ENCODE data around the gene C19orf38. TPM values are rescaled to one million over a fixed set of nuclear protein-coding genes. Genes with fewer than 3 reads are reported as not detected.

The C19orf38 gene
- total RNA-seq, 2 donors from 2014 or later: 0.91 to 6.4 TPM

GRCh38 chr19:10819124-10820060, 28.8 kb upstream of the C19orf38 start:
- Histone ChIP-seq H3K27me3 (replicated peaks; ENCODE audit: insufficient read depth) (no peaks in the 10 kb centered on the region), H3K4me3 (no peak overlapping the region), H3K36me3 (peaks cover 4 to 16% of the 10 kb centered on the region in 2 donors), H3K27ac (no peak overlapping the region), H3K9me3 (no peaks in the 10 kb centered on the region), H3K4me1 (replicated peaks) (no peaks in the 10 kb centered on the region)
- no peak for DNase-seq (ENCODE audit: low spot score)
- TF ChIP-seq POLR2AphosphoS5 (IDR thresholded peaks at IDR 0.05): no peak
- TF ChIP-seq POLR2A (IDR thresholded peaks at IDR 0.05): no peak
- no peak for TF ChIP-seq CTCF (IDR thresholded peaks at IDR 0.05)
- 94% methylated on average over 27 of the region's 27 CpGs for WGBS
- intact Hi-C loops (cut with DNase I): no loop called here

GRCh38 chr19:10820173-10820572, 28.0 kb upstream of the C19orf38 start:
- intact Hi-C loops (cut with DNase I): no loop called here
- Histone ChIP-seq H3K36me3 (peaks cover 4 to 16% of the 10 kb centered on the region in 2 donors), H3K4me3 (no peak overlapping the region), H3K4me1 (replicated peaks) (no peaks in the 10 kb centered on the region), H3K9me3 (no peaks in the 10 kb centered on the region), H3K27ac (no peak overlapping the region), H3K27me3 (replicated peaks; ENCODE audit: insufficient read depth) (no peaks in the 10 kb centered on the region)
- peak in 1 of 4 experiments; percentile 28 for TF ChIP-seq CTCF (IDR thresholded peaks at IDR 0.05)
- no peak for TF ChIP-seq POLR2A (IDR thresholded peaks at IDR 0.05)
- TF ChIP-seq POLR2AphosphoS5 (IDR thresholded peaks at IDR 0.05): no peak
- DNase-seq (ENCODE audit: low spot score): no peak
- WGBS: 89% methylated on average over 7 of the region's 7 CpGs

GRCh38 chr19:10823690-10824089, 24.5 kb upstream of the C19orf38 start:
- Histone ChIP-seq H3K9me3 (no peaks in the 10 kb centered on the region), H3K27ac (no peak overlapping the region), H3K27me3 (replicated peaks; ENCODE audit: insufficient read depth) (no peaks in the 10 kb centered on the region), H3K4me1 (replicated peaks) (no peaks in the 10 kb centered on the region), H3K36me3 (peaks cover 4 to 16% of the 10 kb centered on the region in 2 donors), H3K4me3 (no peak overlapping the region)
- no peak for DNase-seq (ENCODE audit: low spot score)
- 92% methylated on average over 12 of the region's 12 CpGs for WGBS
- intact Hi-C loops (cut with DNase I): no loop called here
- no peak for TF ChIP-seq CTCF (IDR thresholded peaks at IDR 0.05)
- no peak for TF ChIP-seq POLR2A (IDR thresholded peaks at IDR 0.05)
- no peak for TF ChIP-seq POLR2AphosphoS5 (IDR thresholded peaks at IDR 0.05)

GRCh38 chr19:10826231-10826630, 22.0 kb upstream of the C19orf38 start:
- intact Hi-C loops (cut with DNase I): no loop called here
- H3K4me3 ChIP-seq: no peak overlapping the region
- no peak for DNase-seq (ENCODE audit: low spot score)
- H3K36me3 ChIP-seq: peaks cover 7% of the 10 kb centered on the region in 2 donors
- H3K9me3 ChIP-seq: no peaks in the 10 kb centered on the region
- no peak overlapping the region for H3K27ac ChIP-seq
- H3K27me3 ChIP-seq (replicated peaks; ENCODE audit: insufficient read depth): no peaks in the 10 kb centered on the region
- 94% methylated on average over 7 of the region's 7 CpGs for WGBS
- TF ChIP-seq POLR2AphosphoS5 (IDR thresholded peaks at IDR 0.05) (no peak), CTCF (IDR thresholded peaks at IDR 0.05) (no peak), POLR2A (IDR thresholded peaks at IDR 0.05) (no peak)
- no peaks in the 10 kb centered on the region for H3K4me1 ChIP-seq (replicated peaks)

GRCh38 chr19:10826846-10827245, 21.4 kb upstream of the C19orf38 start:
- H3K27ac ChIP-seq: no peak overlapping the region
- intact Hi-C loops (cut with DNase I): no loop called here
- no peaks in the 10 kb centered on the region for H3K9me3 ChIP-seq
- no peak overlapping the region for H3K4me3 ChIP-seq
- peaks cover 4 to 7% of the 10 kb centered on the region in 2 donors for H3K36me3 ChIP-seq
- no peaks in the 10 kb centered on the region for H3K27me3 ChIP-seq (replicated peaks; ENCODE audit: insufficient read depth)
- TF ChIP-seq POLR2AphosphoS5 (IDR thresholded peaks at IDR 0.05) (no peak), POLR2A (IDR thresholded peaks at IDR 0.05) (no peak), CTCF (IDR thresholded peaks at IDR 0.05) (no peak)
- H3K4me1 ChIP-seq (replicated peaks): no peaks in the 10 kb centered on the region
- 87% methylated on average over 6 of the region's 6 CpGs for WGBS
- no peak for DNase-seq (ENCODE audit: low spot score)
